Loucy (cell line): ENCODE data around the gene KRT27.

Experiments used
- H2AFZ ChIP-seq: fragments of 200-600 bp; sonication (generic); 2 replicates; pipeline ENCODE4 v1.6.0; 2016; ENCODE audit warnings: antibody characterized with exemption, mild to moderate bottlenecking, low read length, moderate library complexity
- H3F3A ChIP-seq: fragments of 200-600 bp; 2 replicates; pipeline ENCODE4 v1.6.0; 2016; ENCODE audit warnings: antibody characterized with exemption, low read depth, mild to moderate bottlenecking
- H3K27me3 ChIP-seq: fragments of 200-600 bp; sonication (generic); 2 replicates; pipeline ENCODE4 v1.6.1; 2014; ENCODE audit warnings: low read length, mild to moderate bottlenecking; ENCODE audit not compliant: insufficient read depth, poor library complexity, severe bottlenecking
- H3K36me3 ChIP-seq: fragments of 200-600 bp; sonication (generic); 2 replicates; pipeline ENCODE4 v1.6.1; 2016; ENCODE audit warnings: low read length; ENCODE audit not compliant: insufficient read depth
- H3K4me1 ChIP-seq: fragments of 200-600 bp; sonication (generic); 2 replicates; pipeline ENCODE4 v1.5.1; 2014; ENCODE audit warnings: low read length, mild to moderate bottlenecking; ENCODE audit not compliant: insufficient read depth, poor library complexity, severe bottlenecking
- H3K4me2 ChIP-seq: fragments of 200-600 bp; sonication (generic); 2 replicates; pipeline ENCODE4 v1.6.0; 2014; ENCODE audit warnings: antibody characterized with exemption, low read length, low read depth, mild to moderate bottlenecking; ENCODE audit not compliant: poor library complexity, severe bottlenecking
- H3K4me3 ChIP-seq: fragments of 200-600 bp; sonication (generic); 2 replicates; pipeline ENCODE4 v1.5.1; 2014; ENCODE audit warnings: low read length, mild to moderate bottlenecking, mixed read lengths; ENCODE audit not compliant: poor library complexity, severe bottlenecking
- H3K79me2 ChIP-seq: fragments of 200-600 bp; sonication (generic); 2 replicates; pipeline ENCODE4 v1.6.1; 2014; ENCODE audit warnings: low read length; ENCODE audit not compliant: insufficient read depth
- H3K9ac ChIP-seq: fragments of 200-600 bp; sonication (generic); 2 replicates; pipeline ENCODE4 v1.6.0; 2014; ENCODE audit warnings: mild to moderate bottlenecking, low read depth, low read length, moderate library complexity; ENCODE audit not compliant: poor library complexity, severe bottlenecking
- H3K9me2 ChIP-seq: fragments of 200-600 bp; sonication (generic); replicated peaks from 2 replicates; pipeline ENCODE4 v1.6.1; 2016; ENCODE audit warnings: low read depth, low read length, mixed read lengths
- H3K9me3 ChIP-seq: fragments of 200-600 bp; sonication (generic); 2 replicates; pipeline ENCODE4 v1.6.1; 2014; ENCODE audit warnings: mild to moderate bottlenecking, antibody characterized with exemption, low read length, low read depth; ENCODE audit not compliant: insufficient read depth
- H4K20me1 ChIP-seq: fragments of 200-600 bp; sonication (generic); 2 replicates; pipeline ENCODE4 v1.6.0; 2014; ENCODE audit warnings: antibody characterized with exemption, low read length, mild to moderate bottlenecking; ENCODE audit not compliant: insufficient read depth, poor library complexity, severe bottlenecking
- CTCF ChIP-seq: fragments of 200-600 bp; sonication (generic); conservative IDR thresholded peaks from 2 replicates; pipeline ENCODE4 v1.5.1; 2014; ENCODE audit warnings: mild to moderate bottlenecking, antibody characterized with exemption, low read length
- EZH2phosphoT487 ChIP-seq: fragments of 200-600 bp; IDR thresholded peaks from 2 replicates; pipeline ENCODE4 v1.6.1; 2018; ENCODE audit warnings: antibody characterized with exemption, mild to moderate bottlenecking, moderate library complexity, borderline replicate concordance

KRT27 gene

GRCh38 chr17:40730970-40731369 is 51.4 kb downstream of the KRT27 start:
- Histone ChIP-seq H3K4me3 (no peak overlapping the region), H3K79me2 (no peaks in the 10 kb centered on the region), H3K9me2 (no peaks in the 10 kb centered on the region), H3K4me1 (peaks cover 4% of the 10 kb centered on the region), H3K36me3 (no peaks in the 10 kb centered on the region), H4K20me1 (no peaks in the 10 kb centered on the region), H3F3A (no peaks in the 10 kb centered on the region), H3K4me2 (no peak overlapping the region), H3K9ac (no peak overlapping the region), H3K27me3 (no peaks in the 10 kb centered on the region), H3K9me3 (no peaks in the 10 kb centered on the region), H2AFZ (no peak overlapping the region)
- TF ChIP-seq CTCF (no peak), EZH2phosphoT487 (no peak)

GRCh38 chr17:40727447-40728231 is 54.7 kb downstream of the KRT27 start:
- H2AFZ ChIP-seq = no peak overlapping the region
- H3K36me3 ChIP-seq = no peaks in the 10 kb centered on the region
- H4K20me1 ChIP-seq = no peaks in the 10 kb centered on the region
- H3K4me3 ChIP-seq = no peak overlapping the region
- no peaks in the 10 kb centered on the region for H3F3A ChIP-seq
- H3K4me2 ChIP-seq = no peak overlapping the region
- peaks cover 4% of the 10 kb centered on the region for H3K4me1 ChIP-seq
- no peak overlapping the region for H3K9ac ChIP-seq
- H3K27me3 ChIP-seq = no peaks in the 10 kb centered on the region
- H3K9me2 ChIP-seq = no peaks in the 10 kb centered on the region
- TF ChIP-seq EZH2phosphoT487 (no peak), CTCF (no peak)
- no peaks in the 10 kb centered on the region for H3K79me2 ChIP-seq
- no peaks in the 10 kb centered on the region for H3K9me3 ChIP-seq

- Histone ChIP-seq H3K4me3 (no peak overlapping the region), H2AFZ (no peak overlapping the region), H3K36me3 (no peaks in the 10 kb centered on the region), H3K9me3 (no peaks in the 10 kb centered on the region), H3K4me2 (no peak overlapping the region), H3K27me3 (no peaks in the 10 kb centered on the region), H4K20me1 (no peaks in the 10 kb centered on the region), H3K9ac (no peak overlapping the region), H3F3A (no peaks in the 10 kb centered on the region), H3K79me2 (no peaks in the 10 kb centered on the region), H3K4me1 (peaks cover 4% of the 10 kb centered on the region), H3K9me2 (no peaks in the 10 kb centered on the region)
- TF ChIP-seq EZH2phosphoT487 (no peak), CTCF (peak; percentile 46)
Measured at GRCh38 chr17:40726919-40727318, 55.4 kb downstream of the KRT27 start.
